Activated CD4-positive, alpha-beta T cell treated with anti-CD3 and anti-CD28 coated beads, Interleukin-10, Interleukin-2, amounts not matched to agents 100 ng/mL and 50 ng/mL, durations not matched to agents 16 hours and 8 hours (primary cell): ENCODE data around the gene AKT3.

Experiments
- DNase-seq: peaks from one replicate; pipeline ENCODE4 v3.0.0-alpha.2; 2020

Gene AKT3

GRCh38 chr1:243730487-243731150 is 119.4 kb downstream of the AKT3 start:
- DNase-seq: no peak

- no peak for DNase-seq
Observed at GRCh38 chr1:243729956-243730355, 120.1 kb downstream of the AKT3 start.

- DNase-seq: no peak
Observed at GRCh38 chr1:243727503-243728203, 122.4 kb downstream of the AKT3 start.

- DNase-seq: no peak
Observed at GRCh38 chr1:243726806-243727502, 123.1 kb downstream of the AKT3 start.

GRCh38 chr1:243725846-243726245 is 124.2 kb downstream of the AKT3 start:
- DNase-seq: no peak

- no peak for DNase-seq
Observed at GRCh38 chr1:243725075-243725474, 125.0 kb downstream of the AKT3 start.

GRCh38 chr1:243723458-243724043 is 126.5 kb downstream of the AKT3 start:
- DNase-seq: no peak

GRCh38 chr1:243723050-243723449 is 127.0 kb downstream of the AKT3 start:
- DNase-seq: no peak

GRCh38 chr1:243719476-243719875 is 130.6 kb downstream of the AKT3 start:
- DNase-seq: no peak

GRCh38 chr1:243718893-243719292 is 131.2 kb downstream of the AKT3 start:
- DNase-seq: no peak

GRCh38 chr1:243718022-243718421 is 132.0 kb downstream of the AKT3 start:
- no peak for DNase-seq

GRCh38 chr1:243716906-243717305 is 133.1 kb downstream of the AKT3 start:
- no peak for DNase-seq

GRCh38 chr1:243715285-243715684 is 134.8 kb downstream of the AKT3 start:
- no peak for DNase-seq

- no peak for DNase-seq
Observed at GRCh38 chr1:243713470-243714186, 136.4 kb downstream of the AKT3 start.

GRCh38 chr1:243712941-243713340 is 137.1 kb downstream of the AKT3 start:
- no peak for DNase-seq

- no peak for DNase-seq
Observed at GRCh38 chr1:243712242-243712641, 137.8 kb downstream of the AKT3 start.

- no peak for DNase-seq
Observed at GRCh38 chr1:243710467-243710866, 139.6 kb downstream of the AKT3 start.

- no peak for DNase-seq
Observed at GRCh38 chr1:243708210-243708609, 141.8 kb downstream of the AKT3 start.

- DNase-seq: no peak
Observed at GRCh38 chr1:243706563-243706962, 143.5 kb downstream of the AKT3 start.

GRCh38 chr1:243705585-243705984 is 144.5 kb downstream of the AKT3 start:
- no peak for DNase-seq

GRCh38 chr1:243701872-243702271 is 148.2 kb downstream of the AKT3 start:
- no peak for DNase-seq

GRCh38 chr1:243693800-243694199 is 156.2 kb downstream of the AKT3 start:
- no peak for DNase-seq

- peak; percentile 7 for DNase-seq
Observed at GRCh38 chr1:243686159-243686558, 163.9 kb downstream of the AKT3 start.
